ENCODE data around the gene STARD6. TPM values are rescaled to one million over a fixed set of nuclear protein-coding genes. Genes with fewer than 3 reads are reported as not detected.
"Not testable (repeated sequence)": the region's sequence is repeated elsewhere in the genome, so short reads cannot be mapped to it uniquely, and the experiment has no call there.

Gene STARD6
- total and polyA plus RNA-seq, 2 donors (not counting 1 experiment from before 2014, with no cell fraction given): 0.33 to 0.39 TPM

- Histone ChIP-seq H3K27me3 (ENCODE audit: control insufficient read depth, insufficient read depth, low read length) (no peaks in the 10 kb centered on the region), H3K4me1 (ENCODE audit: control insufficient read depth, extremely low read depth, insufficient read depth, low read length) (no peaks in the 10 kb centered on the region), H3K9ac (ENCODE audit: insufficient read depth, low read length) (no peak overlapping the region), H2AFZ (ENCODE audit: low read length) (no peak overlapping the region), H3K9me3 (ENCODE audit: control insufficient read depth, insufficient read depth, low read depth, low read length) (no peaks in the 10 kb centered on the region), H3K79me2 (ENCODE audit: control insufficient read depth, insufficient read depth, low read length) (no peaks in the 10 kb centered on the region), H3K36me3 (ENCODE audit: control insufficient read depth, insufficient read depth, low read length) (no peaks in the 10 kb centered on the region), H4K20me1 (ENCODE audit: control insufficient read depth, extremely low read depth, insufficient read depth, low read length) (no peaks in the 10 kb centered on the region), H3K27ac (ENCODE audit: insufficient read depth, low read length) (no peak overlapping the region), H3K4me3 (replicated peaks in 1 of 4; ENCODE audit: control extremely low read depth in 1 of 4, insufficient read depth in 1 of 4, low read depth in 3 of 4, low read length in 4 of 4) (no peak overlapping the region), H3K4me2 (ENCODE audit: extremely low read depth, insufficient read depth, low read length) (no peak overlapping the region)
- no peak for TF ChIP-seq EZH2 (IDR thresholded peaks at IDR 0.05; ENCODE audit: low read length, missing control alignments)
- TF ChIP-seq CTCF (conservative IDR thresholded peaks at IDR 0.05 in 1 of 2, IDR thresholded peaks at IDR 0.05 in 1 of 2; ENCODE audit: low read depth in 1 of 2, low read length in 2 of 2): no peak
- DNase-seq (ENCODE audit: low read depth in 2 of 2): peak in 1 of 2 donors; percentile 3
Measured at GRCh38 chr18:54323970-54324369, 33.7 kb downstream of the STARD6 start.

DNA sequence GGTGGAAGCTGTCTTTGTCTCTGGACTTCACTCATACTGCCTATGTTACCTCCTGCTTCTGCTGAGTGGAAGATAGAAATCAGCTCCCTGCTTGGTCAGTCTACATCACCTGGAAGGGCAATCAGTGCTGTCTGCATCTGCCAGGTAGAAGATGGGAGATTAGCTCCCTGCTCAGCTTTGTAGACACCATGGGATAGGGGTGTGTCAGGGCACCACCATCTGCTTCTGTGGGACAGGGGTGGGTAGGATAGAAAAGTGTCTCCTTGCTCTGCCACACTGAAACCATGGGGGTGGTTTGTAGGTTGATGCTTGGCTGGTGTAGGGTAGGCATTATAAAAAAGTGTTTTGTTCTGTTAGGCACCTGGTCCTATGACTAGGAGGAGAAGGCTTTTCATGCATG is 34.1 kb downstream of the STARD6 start:
- no peaks in the 10 kb centered on the region for H3K79me2 ChIP-seq (ENCODE audit: control insufficient read depth, insufficient read depth, low read length)
- no peak overlapping the region for H3K4me3 ChIP-seq (replicated peaks in 1 of 4; ENCODE audit: control extremely low read depth in 1 of 4, insufficient read depth in 1 of 4, low read depth in 3 of 4, low read length in 4 of 4)
- H3K4me1 ChIP-seq (ENCODE audit: control insufficient read depth, extremely low read depth, insufficient read depth, low read length): no peaks in the 10 kb centered on the region
- TF ChIP-seq EZH2 (IDR thresholded peaks at IDR 0.05; ENCODE audit: low read length, missing control alignments) (no peak), CTCF (conservative IDR thresholded peaks at IDR 0.05 in 1 of 2, IDR thresholded peaks at IDR 0.05 in 1 of 2; ENCODE audit: low read depth in 1 of 2, low read length in 2 of 2) (no peak)
- no peaks in the 10 kb centered on the region for H3K9me3 ChIP-seq (ENCODE audit: control insufficient read depth, insufficient read depth, low read depth, low read length)
- H3K27ac ChIP-seq (ENCODE audit: insufficient read depth, low read length): no peak overlapping the region
- H3K4me2 ChIP-seq (ENCODE audit: extremely low read depth, insufficient read depth, low read length): no peak overlapping the region
- no peak overlapping the region for H2AFZ ChIP-seq (ENCODE audit: low read length)
- no peaks in the 10 kb centered on the region for H3K36me3 ChIP-seq (ENCODE audit: control insufficient read depth, insufficient read depth, low read length)
- no peak for DNase-seq (ENCODE audit: low read depth in 2 of 2)
- no peak overlapping the region for H3K9ac ChIP-seq (ENCODE audit: insufficient read depth, low read length)
- no peaks in the 10 kb centered on the region for H4K20me1 ChIP-seq (ENCODE audit: control insufficient read depth, extremely low read depth, insufficient read depth, low read length)
- H3K27me3 ChIP-seq (ENCODE audit: control insufficient read depth, insufficient read depth, low read length): no peaks in the 10 kb centered on the region

DNA sequence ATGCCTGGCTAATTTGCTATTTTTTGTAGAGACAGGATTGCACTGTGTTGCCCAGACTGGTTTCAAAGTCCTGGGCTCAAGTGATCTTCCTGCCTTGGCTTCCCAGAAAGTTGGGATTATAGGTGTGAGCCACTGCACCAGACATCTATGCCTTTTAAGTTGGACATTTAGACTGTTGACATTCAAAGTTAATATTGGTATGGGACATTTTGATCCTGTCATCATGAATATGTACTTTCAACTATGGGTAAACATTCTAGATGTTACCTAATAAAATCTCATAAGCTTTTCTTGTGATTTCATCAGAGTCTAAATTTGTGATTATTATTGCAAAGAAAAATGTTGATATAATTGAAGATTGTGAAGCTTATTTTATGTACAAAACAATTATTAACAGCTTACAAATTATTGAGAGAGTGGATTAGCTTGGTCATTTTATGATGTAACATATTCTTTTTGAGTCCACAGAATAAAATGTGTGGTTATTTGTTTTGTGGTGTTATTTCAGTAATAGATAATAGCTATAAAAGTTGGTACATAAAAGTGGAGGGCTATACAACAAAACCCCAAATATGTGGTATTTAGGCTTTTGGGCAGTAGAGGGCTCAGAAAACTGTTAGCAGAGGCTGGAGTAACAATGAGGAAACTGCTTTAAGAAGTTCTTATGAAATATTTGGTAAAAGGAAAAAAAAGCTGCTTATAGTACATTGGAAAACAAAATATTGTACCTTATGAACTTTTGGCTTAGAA is 41.4 kb downstream of the STARD6 start:
- Histone ChIP-seq H3K4me3 (replicated peaks in 1 of 4; ENCODE audit: control extremely low read depth in 1 of 4, insufficient read depth in 1 of 4, low read depth in 3 of 4, low read length in 4 of 4) (no peak overlapping the region), H4K20me1 (ENCODE audit: control insufficient read depth, extremely low read depth, insufficient read depth, low read length) (no peaks in the 10 kb centered on the region), H3K4me2 (ENCODE audit: extremely low read depth, insufficient read depth, low read length) (no peak overlapping the region), H3K4me1 (ENCODE audit: control insufficient read depth, extremely low read depth, insufficient read depth, low read length) (no peaks in the 10 kb centered on the region), H3K9me3 (ENCODE audit: control insufficient read depth, insufficient read depth, low read depth, low read length) (no peaks in the 10 kb centered on the region), H3K27ac (ENCODE audit: insufficient read depth, low read length) (no peak overlapping the region), H2AFZ (ENCODE audit: low read length) (no peak overlapping the region), H3K36me3 (ENCODE audit: control insufficient read depth, insufficient read depth, low read length) (no peaks in the 10 kb centered on the region), H3K79me2 (ENCODE audit: control insufficient read depth, insufficient read depth, low read length) (no peaks in the 10 kb centered on the region), H3K27me3 (ENCODE audit: control insufficient read depth, insufficient read depth, low read length) (no peaks in the 10 kb centered on the region), H3K9ac (ENCODE audit: insufficient read depth, low read length) (no peak overlapping the region)
- no peak for TF ChIP-seq EZH2 (IDR thresholded peaks at IDR 0.05; ENCODE audit: low read length, missing control alignments)
- no peak for TF ChIP-seq CTCF (conservative IDR thresholded peaks at IDR 0.05 in 1 of 2, IDR thresholded peaks at IDR 0.05 in 1 of 2; ENCODE audit: low read depth in 1 of 2, low read length in 2 of 2)
- DNase-seq (ENCODE audit: low read depth in 2 of 2): no peak

GRCh38 chr18:54309564-54309963 is 48.1 kb downstream of the STARD6 start:
- H3K4me2 ChIP-seq (ENCODE audit: extremely low read depth, insufficient read depth, low read length); H3K79me2 ChIP-seq (ENCODE audit: control insufficient read depth, insufficient read depth, low read length); H3K9me3 ChIP-seq (ENCODE audit: control insufficient read depth, insufficient read depth, low read depth, low read length); H3K36me3 ChIP-seq (ENCODE audit: control insufficient read depth, insufficient read depth, low read length); DNase-seq (ENCODE audit: low read depth in 2 of 2); H3K9ac ChIP-seq (ENCODE audit: insufficient read depth, low read length); H3K4me1 ChIP-seq (ENCODE audit: control insufficient read depth, extremely low read depth, insufficient read depth, low read length); H3K27me3 ChIP-seq (ENCODE audit: control insufficient read depth, insufficient read depth, low read length); H2AFZ ChIP-seq (ENCODE audit: low read length); H3K4me3 ChIP-seq (replicated peaks in 1 of 4; ENCODE audit: control extremely low read depth in 1 of 4, insufficient read depth in 1 of 4, low read depth in 3 of 4, low read length in 4 of 4); H4K20me1 ChIP-seq (ENCODE audit: control insufficient read depth, extremely low read depth, insufficient read depth, low read length); H3K27ac ChIP-seq (ENCODE audit: insufficient read depth, low read length): not testable (repeated sequence)

Data from fibroblast of lung (primary cell).